ENCODE data around the gene RPH3AL. TPM values are rescaled to one million over a fixed set of nuclear protein-coding genes. Genes with fewer than 3 reads are reported as not detected.

Gene RPH3AL
- total RNA-seq, 1 experiment from 2014 or later, result 3.0 TPM

- Histone ChIP-seq H4K8ac (replicated peaks; ENCODE audit: insufficient read length, low read depth, low read length) (no peak overlapping the region), H2BK20ac (ENCODE audit: low read depth, low read length, poor library complexity, severe bottlenecking) (no peak overlapping the region), H2AFZ (ENCODE audit: low read length) (no peak overlapping the region), H3K9ac (ENCODE audit: extremely low read depth, insufficient read length, low read length) (no peak overlapping the region), H3K4me1 (ENCODE audit: insufficient read depth, low read length) (no peaks in the 10 kb centered on the region; the same call in 1 of the 2 replicates), H2BK12ac (ENCODE audit: insufficient read length, low read depth, low read length) (no peak overlapping the region), H3K56ac (ENCODE audit: insufficient read length, low read depth, low read length) (no peak overlapping the region), H2BK15ac (ENCODE audit: low read depth, low read length) (no peak overlapping the region), H3K4ac (ENCODE audit: low read depth, low read length) (no peak overlapping the region), H3K14ac (ENCODE audit: insufficient read depth, low read length) (no peak overlapping the region), H2BK120ac (ENCODE audit: low read depth, low read length, poor library complexity, severe bottlenecking) (no peak overlapping the region), H3K18ac (ENCODE audit: insufficient read length, low read depth, low read length) (peak overlapping the region; percentile 57), H3K23ac (ENCODE audit: insufficient read length, low read depth, low read length) (no peak overlapping the region), H2BK5ac (ENCODE audit: insufficient read length, low read length) (no peak overlapping the region), H4K20me1 (ENCODE audit: control insufficient read depth, insufficient read depth, insufficient read length) (no peaks in the 10 kb centered on the region), H3K27me3 (ENCODE audit: insufficient read depth, low read length) (no peaks in the 10 kb centered on the region), H4K91ac (ENCODE audit: insufficient read length, low read depth, low read length) (no peak overlapping the region), H3K27ac (ENCODE audit: insufficient read length, low read depth, low read length) (no peak overlapping the region), H4K5ac (ENCODE audit: insufficient read length, low read depth, low read length) (no peak overlapping the region), H3K4me2 (ENCODE audit: insufficient read depth, insufficient read length, low read length) (no peak overlapping the region), H3K79me2 (ENCODE audit: insufficient read depth, low read length) (no peaks in the 10 kb centered on the region), H3K23me2 (ENCODE audit: insufficient read length, low read depth, low read length, poor library complexity, severe bottlenecking) (no peaks in the 10 kb centered on the region), H3K9me3 (ENCODE audit: control insufficient read depth, low read depth, low read length) (no peaks in the 10 kb centered on the region), H3K79me1 (ENCODE audit: insufficient read depth, low read depth, low read length, poor library complexity, severe bottlenecking) (no peaks in the 10 kb centered on the region), H2AK5ac (ENCODE audit: insufficient read length, low read length) (no peak overlapping the region), H3T11ph (ENCODE audit: low read length) (no peak overlapping the region)
- H3K27me3 Mint-ChIP-seq (ENCODE audit: low read depth), result peaks cover 4% of the 10 kb centered on the region
- no peak for TF ChIP-seq CTCF (conservative IDR thresholded peaks at IDR 0.05)
- peak; percentile 59 for DNase-seq
- peaks cover 11 to 21% of the 10 kb centered on the region in 2 experiments for H3K4me1 Mint-ChIP-seq
- WGBS (ENCODE audit: extremely low coverage, insufficient read length, low lambda C conversion rate), result no CpG with 5 or more reads among the region's 10 CpGs
- H3K9me3 Mint-ChIP-seq, result no peaks in the 10 kb centered on the region
- peak overlapping the region in 1 of 3 experiments; percentile 62; a peak in 1 of 7 replicates for H3K27ac Mint-ChIP-seq
- no peaks in the 10 kb centered on the region; a peak in 1 of 7 replicates for H3K36me3 Mint-ChIP-seq (ENCODE audit: insufficient read depth in 1 of 3, low read depth in 3 of 3)
- peak overlapping the region; percentile 42 to 77 for H3K4me3 Mint-ChIP-seq
Observed at GRCh38 chr17:304461-304860, 48.1 kb downstream of the RPH3AL start.

Data from H9 (cell line).